ENCODE measurements around the gene GSTM1. TPM values are rescaled to one million over a fixed set of nuclear protein-coding genes. Genes with fewer than 3 reads are reported as not detected.
"Not testable (repeated sequence)": the region's sequence is repeated elsewhere in the genome, so short reads cannot be mapped to it uniquely, and the experiment has no call there.

The GSTM1 gene
- total RNA-seq, 1 experiment from 2014 or later, result not detected

DNA sequence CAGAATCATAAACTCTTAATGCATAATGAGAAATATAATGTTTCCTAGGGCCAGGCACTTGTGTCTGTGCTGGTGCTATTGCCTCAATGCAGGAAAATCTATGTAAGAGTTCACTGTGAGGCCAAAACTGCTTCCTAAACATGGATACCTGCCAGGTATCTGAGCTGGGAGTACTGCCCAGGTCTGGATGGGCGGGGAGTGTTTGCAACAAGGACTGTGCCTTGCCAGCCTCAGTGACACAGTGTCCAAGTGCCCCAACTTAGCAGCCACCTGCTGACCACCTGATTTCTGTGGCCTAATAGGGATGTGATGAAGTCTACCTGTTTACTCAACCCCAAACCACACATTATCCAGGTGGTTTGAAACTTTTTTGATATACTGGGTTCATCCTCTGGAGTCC, 2.2 kb upstream of the GSTM1 start:
- CTCF ChIA-PET; DNase-seq; H3K4me3 ChIP-seq (ENCODE audit: low read depth, low read length); H3K36me3 Mint-ChIP-seq (ENCODE audit: insufficient read depth, unreplicated experiment); H3K9me3 Mint-ChIP-seq (ENCODE audit: unreplicated experiment); H3K27me3 ChIP-seq (replicated peaks; ENCODE audit: control insufficient read depth, insufficient read depth, low read length); H3K4me3 Mint-ChIP-seq (ENCODE audit: unreplicated experiment); H3K4me1 ChIP-seq; POLR2A ChIA-PET; H3K27ac Mint-ChIP-seq (ENCODE audit: unreplicated experiment); H3K36me3 ChIP-seq (ENCODE audit: control insufficient read depth, insufficient read depth, low read length); BruUV-seq (replicated peaks); H3K27me3 Mint-ChIP-seq (ENCODE audit: insufficient read depth, unreplicated experiment); intact Hi-C loops (cut with micrococcal nuclease; ENCODE audit: unreplicated experiment); H3K9me3 ChIP-seq; H3K4me1 Mint-ChIP-seq (ENCODE audit: low read depth, unreplicated experiment): not testable (repeated sequence)

DNA sequence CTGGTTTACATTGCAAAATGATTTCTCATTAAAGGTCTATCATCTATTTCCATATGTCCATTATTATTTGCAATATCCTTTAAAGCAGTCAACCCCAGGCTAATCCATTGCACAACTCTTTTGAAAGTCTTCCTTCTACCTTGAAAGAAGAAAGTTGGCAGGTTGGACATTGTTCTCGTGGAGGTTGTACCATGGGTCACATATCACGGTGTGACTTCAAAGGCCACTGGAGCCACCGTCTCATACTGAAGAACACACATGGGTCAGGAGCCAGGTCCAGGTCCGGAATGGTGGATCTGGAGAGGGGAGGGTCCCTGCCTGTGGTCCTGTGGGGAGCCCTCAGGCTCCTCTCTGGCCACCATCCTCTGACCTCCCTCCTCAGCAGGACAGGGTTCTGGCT, 1.7 kb upstream of the GSTM1 start:
- POLR2A ChIA-PET; H3K4me1 ChIP-seq; H3K36me3 ChIP-seq (ENCODE audit: control insufficient read depth, insufficient read depth, low read length); H3K27me3 ChIP-seq (replicated peaks; ENCODE audit: control insufficient read depth, insufficient read depth, low read length); DNase-seq; H3K4me1 Mint-ChIP-seq (ENCODE audit: low read depth, unreplicated experiment); H3K9me3 Mint-ChIP-seq (ENCODE audit: unreplicated experiment); H3K9me3 ChIP-seq; H3K4me3 Mint-ChIP-seq (ENCODE audit: unreplicated experiment); intact Hi-C loops (cut with micrococcal nuclease; ENCODE audit: unreplicated experiment); H3K27me3 Mint-ChIP-seq (ENCODE audit: insufficient read depth, unreplicated experiment); BruUV-seq (replicated peaks); CTCF ChIA-PET; H3K4me3 ChIP-seq (ENCODE audit: low read depth, low read length); H3K27ac Mint-ChIP-seq (ENCODE audit: unreplicated experiment); H3K36me3 Mint-ChIP-seq (ENCODE audit: insufficient read depth, unreplicated experiment): not testable (repeated sequence)

DNA sequence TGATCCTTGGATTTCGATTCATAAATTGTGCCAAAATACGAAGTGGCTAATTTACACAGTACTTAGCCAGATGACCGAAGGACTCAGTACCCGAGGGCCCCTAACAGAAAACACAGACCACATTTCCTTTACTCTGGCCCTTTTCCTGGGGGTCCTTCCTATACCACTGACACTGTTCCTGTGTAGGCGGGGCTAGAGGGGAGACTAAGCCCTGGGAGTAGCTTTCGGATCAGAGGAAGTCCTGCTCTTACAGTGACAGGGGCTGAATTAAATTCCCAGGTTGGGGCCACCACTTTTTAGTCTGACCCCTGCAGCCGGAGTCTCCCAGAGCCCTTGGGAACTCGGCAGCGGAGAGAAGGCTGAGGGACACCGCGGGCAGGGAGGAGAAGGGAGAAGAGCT, 508 bp upstream of the GSTM1 start:
- H3K9me3 Mint-ChIP-seq (ENCODE audit: unreplicated experiment); H3K4me3 Mint-ChIP-seq (ENCODE audit: unreplicated experiment); POLR2A ChIA-PET; H3K4me1 ChIP-seq; H3K27me3 ChIP-seq (replicated peaks; ENCODE audit: control insufficient read depth, insufficient read depth, low read length); H3K4me1 Mint-ChIP-seq (ENCODE audit: low read depth, unreplicated experiment); intact Hi-C loops (cut with micrococcal nuclease; ENCODE audit: unreplicated experiment); H3K27ac Mint-ChIP-seq (ENCODE audit: unreplicated experiment); DNase-seq; CTCF ChIA-PET; H3K4me3 ChIP-seq (ENCODE audit: low read depth, low read length); H3K36me3 ChIP-seq (ENCODE audit: control insufficient read depth, insufficient read depth, low read length); H3K36me3 Mint-ChIP-seq (ENCODE audit: insufficient read depth, unreplicated experiment); H3K9me3 ChIP-seq; BruUV-seq (replicated peaks); H3K27me3 Mint-ChIP-seq (ENCODE audit: insufficient read depth, unreplicated experiment): not testable (repeated sequence)

DNA sequence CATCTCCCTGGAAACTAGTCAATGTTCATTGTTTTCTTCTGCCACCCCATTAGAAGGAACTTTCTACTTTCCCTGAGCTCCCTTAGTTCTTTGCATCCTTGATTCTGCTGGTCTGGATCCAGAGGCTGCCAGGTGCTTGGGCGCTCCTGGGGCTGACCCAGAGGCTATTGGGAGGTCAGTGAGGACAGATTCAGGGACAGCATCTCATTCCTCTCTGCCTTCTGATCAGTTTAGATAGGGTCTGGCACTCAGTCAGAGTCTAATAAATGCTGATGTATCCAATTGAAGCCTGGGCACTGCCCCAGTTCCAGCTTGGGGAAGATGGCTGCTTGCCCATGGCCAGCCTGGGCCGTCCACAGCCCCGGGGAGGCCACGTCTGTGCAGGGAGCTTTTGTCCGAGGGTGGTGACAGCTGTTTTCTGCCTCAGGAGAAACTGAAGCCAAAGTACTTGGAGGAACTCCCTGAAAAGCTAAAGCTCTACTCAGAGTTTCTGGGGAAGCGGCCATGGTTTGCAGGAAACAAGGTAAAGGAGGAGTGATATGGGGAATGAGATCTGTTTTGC, 2.3 kb downstream of the GSTM1 start:
- no peaks in the 10 kb centered on the region for H3K36me3 Mint-ChIP-seq (ENCODE audit: insufficient read depth, unreplicated experiment)
- H3K27ac Mint-ChIP-seq (ENCODE audit: unreplicated experiment), result no peak overlapping the region
- ChIA-PET CTCF (no interaction called here), POLR2A (no interaction called here)
- TF ChIP-seq, protein P1, sequence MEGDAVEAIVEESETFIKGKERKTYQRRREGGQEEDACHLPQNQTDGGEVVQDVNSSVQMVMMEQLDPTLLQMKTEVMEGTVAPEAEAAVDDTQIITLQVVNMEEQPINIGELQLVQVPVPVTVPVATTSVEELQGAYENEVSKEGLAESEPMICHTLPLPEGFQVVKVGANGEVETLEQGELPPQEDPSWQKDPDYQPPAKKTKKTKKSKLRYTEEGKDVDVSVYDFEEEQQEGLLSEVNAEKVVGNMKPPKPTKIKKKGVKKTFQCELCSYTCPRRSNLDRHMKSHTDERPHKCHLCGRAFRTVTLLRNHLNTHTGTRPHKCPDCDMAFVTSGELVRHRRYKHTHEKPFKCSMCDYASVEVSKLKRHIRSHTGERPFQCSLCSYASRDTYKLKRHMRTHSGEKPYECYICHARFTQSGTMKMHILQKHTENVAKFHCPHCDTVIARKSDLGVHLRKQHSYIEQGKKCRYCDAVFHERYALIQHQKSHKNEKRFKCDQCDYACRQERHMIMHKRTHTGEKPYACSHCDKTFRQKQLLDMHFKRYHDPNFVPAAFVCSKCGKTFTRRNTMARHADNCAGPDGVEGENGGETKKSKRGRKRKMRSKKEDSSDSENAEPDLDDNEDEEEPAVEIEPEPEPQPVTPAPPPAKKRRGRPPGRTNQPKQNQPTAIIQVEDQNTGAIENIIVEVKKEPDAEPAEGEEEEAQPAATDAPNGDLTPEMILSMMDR (IDR thresholded peaks at IDR 0.05; ENCODE audit: insufficient read depth in 1 of 2, low read depth in 1 of 2, low read length in 1 of 2, severe bottlenecking in 1 of 2, unreplicated experiment in 1 of 2), result no peak
- Histone ChIP-seq H3K4me1 (no peaks in the 10 kb centered on the region), H3K9me3 (no peaks in the 10 kb centered on the region), H3K36me3 (ENCODE audit: control insufficient read depth, insufficient read depth, low read length) (no peaks in the 10 kb centered on the region), H3K4me3 (ENCODE audit: low read depth, low read length) (no peak overlapping the region), H3K27me3 (replicated peaks; ENCODE audit: control insufficient read depth, insufficient read depth, low read length) (no peaks in the 10 kb centered on the region)
- DNase-seq, result no peak
- no peak overlapping the region for H3K4me3 Mint-ChIP-seq (ENCODE audit: unreplicated experiment)
- no peaks in the 10 kb centered on the region for H3K4me1 Mint-ChIP-seq (ENCODE audit: low read depth, unreplicated experiment)
- H3K9me3 Mint-ChIP-seq (ENCODE audit: unreplicated experiment), result no peaks in the 10 kb centered on the region
- no TSS peak for BruUV-seq (replicated peaks)
- no peaks in the 10 kb centered on the region for H3K27me3 Mint-ChIP-seq (ENCODE audit: insufficient read depth, unreplicated experiment)
- intact Hi-C loops (cut with micrococcal nuclease; ENCODE audit: unreplicated experiment), result no loop called here

All from Caco-2 (cell line).